HG02798 (cell line): ENCODE measurements around the gene PITPNB.

ENCODE experiments used
- ATAC-seq: cut with Tn5 transposase; IDR thresholded peaks from one replicate; pipeline ENCODE4 v1.9.1; 2021; ENCODE audit warnings: mild to moderate bottlenecking; ENCODE audit not compliant: unreplicated experiment, poor library complexity

The PITPNB gene

DNA sequence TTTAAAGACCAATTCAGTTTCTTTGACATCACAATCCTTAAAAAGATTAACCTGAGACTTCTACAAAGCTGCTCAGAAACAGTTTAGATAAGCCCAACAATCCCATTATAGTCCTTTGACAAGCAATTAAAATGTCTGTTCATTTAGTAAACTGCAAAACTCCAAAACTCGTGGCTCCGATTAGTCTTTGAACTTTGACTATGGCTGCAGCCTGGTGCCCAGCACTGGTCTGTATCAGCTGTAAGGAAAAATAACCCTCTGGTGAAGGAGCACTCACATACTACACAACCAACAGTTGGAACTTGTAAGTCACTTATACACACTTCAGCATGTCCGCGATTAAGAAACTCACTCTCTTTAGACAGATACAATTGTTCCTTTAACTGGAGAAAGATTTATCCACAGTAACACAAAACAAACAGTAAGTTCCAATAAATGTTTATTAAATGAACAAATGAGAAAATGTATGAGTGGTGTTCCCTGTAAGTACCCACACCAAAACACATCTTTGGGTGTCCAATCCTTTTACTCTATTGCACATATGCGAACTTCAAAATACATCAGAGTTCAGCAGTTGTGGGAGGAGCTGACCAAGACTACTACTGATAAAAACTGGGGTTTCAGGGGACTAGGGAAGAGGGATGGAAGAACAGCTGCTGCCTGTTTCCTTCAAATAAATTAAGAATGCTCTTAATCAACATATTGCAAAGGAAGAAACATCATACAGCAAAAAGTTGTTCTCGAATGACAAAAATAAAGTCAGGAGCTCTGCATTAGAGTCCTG lies 36.4 kb downstream of the PITPNB start:
- ATAC-seq, result no peak

DNA sequence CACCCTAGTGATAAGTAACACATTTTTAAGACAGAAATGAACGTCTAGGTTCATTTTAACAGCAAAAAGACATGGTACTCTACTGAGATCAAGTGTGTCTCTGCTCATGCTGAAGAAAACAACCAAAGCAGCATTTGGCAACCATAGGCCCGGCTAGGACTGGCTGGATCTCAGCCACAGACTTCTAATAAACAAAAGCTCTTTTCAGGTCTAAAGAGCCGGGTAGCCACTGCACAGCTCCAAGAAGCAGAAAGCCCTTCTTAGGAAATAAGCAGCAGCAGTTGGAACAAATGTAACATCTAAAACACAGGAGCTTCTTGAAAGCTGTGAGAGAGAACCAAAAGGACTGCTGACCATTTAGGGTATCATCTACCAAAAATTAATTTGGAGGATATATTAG lies 37.6 kb downstream of the PITPNB start:
- no peak for ATAC-seq

DNA sequence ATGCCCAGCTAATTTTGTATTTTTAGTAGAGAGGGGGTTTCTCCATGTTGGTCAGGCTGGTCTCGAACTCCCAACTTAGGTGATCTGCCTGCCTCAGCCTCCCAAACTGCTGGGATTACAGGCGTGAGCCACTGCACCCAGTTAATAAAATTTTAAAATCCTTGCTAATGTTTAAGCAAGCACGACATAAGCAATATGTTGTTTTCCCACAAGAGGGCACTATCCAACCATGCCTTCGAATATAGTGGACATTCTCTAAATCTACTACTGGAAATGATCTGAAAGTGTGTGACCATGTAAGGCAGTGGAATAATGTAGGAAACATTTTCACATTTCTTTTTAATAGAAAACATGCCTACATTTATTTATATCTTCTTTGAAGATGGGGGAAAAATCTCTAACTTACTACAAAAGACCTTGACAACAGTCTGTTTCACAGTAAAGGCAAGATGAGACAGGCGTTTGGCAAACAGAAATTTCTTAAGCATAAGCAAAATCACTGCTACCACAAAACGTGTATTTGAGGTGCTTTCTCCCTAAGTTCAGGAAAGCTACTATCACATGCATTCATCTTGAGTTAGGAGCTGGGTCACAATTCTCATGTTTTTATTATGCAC lies 38.2 kb downstream of the PITPNB start:
- no peak for ATAC-seq

DNA sequence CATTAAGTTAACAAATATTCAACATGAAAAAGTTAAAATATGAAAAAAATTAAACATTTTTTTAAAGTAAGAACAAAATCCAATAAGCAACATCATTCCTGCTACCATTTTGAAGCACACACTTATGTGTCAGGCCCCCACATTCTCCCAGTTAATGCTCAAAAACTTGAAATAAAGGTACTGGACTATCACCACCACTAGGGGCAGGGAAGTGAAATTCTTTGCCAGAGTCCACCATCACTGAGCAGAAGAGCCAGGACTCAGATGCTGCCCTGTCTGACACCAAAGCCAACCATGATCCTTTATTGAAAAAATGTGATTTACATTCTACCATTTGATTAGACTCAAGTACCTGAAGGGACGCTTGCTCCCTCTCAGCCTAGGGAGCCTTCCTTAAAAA lies 39.1 kb downstream of the PITPNB start:
- no peak for ATAC-seq

DNA sequence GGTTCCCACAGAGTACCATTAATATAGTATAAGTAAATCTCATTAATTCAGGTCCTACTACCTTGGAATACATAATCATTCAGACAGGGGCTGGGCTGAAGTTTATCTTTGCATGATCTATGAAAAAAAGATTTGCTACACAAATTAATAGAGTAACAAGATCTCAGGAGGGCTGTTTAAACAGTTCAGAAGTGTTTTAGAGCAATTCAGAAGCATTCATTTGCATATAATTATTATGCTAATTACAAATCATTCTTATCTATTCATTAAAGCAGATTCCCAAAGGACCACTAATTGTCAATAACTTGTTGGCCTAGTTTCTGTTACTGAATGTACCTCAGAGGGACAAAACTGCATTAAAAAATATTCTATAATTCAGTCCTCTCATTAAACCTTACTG lies 40.5 kb downstream of the PITPNB start:
- ATAC-seq, result no peak

DNA sequence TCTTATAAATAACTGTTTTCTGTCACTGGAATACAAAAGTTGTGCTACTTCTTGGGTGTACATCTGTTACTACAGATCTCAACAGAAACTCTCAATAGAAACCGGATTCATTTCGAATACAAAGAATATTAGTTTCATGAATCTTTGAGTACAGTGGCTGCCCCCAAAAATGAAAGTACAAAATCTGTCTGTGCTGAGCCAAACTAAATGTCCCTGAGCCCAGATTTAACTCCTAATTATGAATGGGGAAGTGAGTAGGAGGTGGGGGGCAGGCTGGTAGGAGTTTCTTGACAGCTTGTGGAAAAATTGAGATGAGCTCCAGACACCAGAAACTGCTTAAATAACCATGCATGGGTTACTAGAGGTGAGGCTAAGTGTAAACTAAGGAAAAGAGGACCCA lies 41.6 kb downstream of the PITPNB start:
- no peak for ATAC-seq

DNA sequence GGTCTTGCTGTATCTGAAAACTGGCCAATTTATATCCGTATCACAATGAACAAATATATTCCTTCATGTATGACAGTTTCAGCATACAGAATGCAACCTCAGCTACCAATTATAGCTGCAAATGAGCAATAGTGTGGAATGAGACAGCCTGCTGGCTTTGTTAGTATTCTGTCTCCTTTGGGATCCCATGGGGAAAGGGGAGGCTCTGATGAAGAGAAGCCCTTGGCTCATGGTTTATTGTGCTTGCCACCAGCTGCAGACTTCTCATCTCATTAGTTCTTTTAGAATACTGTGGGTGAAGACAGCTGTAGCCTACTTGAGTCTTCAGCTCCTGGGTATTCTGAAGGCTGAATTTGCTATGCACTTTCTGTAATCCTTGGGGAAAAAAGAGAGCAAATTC lies 42.4 kb downstream of the PITPNB start:
- no peak for ATAC-seq

DNA sequence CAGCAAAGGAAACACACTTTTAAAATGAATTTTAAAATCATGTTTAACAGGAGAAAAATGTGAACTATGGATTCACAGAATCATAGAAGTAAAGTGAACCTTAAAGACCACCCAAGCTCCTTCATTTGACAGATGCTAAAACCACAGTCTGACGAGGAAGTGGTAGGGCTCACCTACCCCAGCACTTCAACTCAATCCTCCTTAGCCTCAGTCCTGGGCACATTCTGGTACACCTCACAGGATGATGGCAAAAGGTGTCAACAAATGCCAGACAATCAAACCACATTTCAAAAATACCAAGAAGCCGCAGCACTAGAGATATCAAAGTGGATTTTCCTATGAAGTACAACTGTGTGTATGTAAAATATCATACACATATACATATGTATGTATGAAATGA lies 43.1 kb downstream of the PITPNB start:
- no peak for ATAC-seq

DNA sequence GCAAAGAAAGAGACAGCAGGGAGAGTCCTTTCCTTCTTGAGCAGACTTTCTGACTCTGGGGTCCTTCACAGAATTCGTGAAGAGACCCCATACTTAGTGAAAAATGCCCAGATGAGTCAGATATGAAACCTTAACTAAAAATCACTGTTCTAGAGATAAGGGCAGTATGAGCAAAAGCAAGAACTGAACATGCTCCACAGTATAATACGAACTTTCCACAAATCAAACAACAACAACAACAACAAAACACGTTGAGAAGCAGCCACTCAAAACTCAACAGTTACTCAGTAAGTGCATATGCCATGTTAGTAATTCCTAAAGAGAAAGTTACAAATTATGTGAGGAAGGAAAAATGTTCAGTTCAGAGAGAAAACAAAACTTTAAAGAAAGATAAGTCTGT lies 44.3 kb downstream of the PITPNB start:
- ATAC-seq, result no peak

DNA sequence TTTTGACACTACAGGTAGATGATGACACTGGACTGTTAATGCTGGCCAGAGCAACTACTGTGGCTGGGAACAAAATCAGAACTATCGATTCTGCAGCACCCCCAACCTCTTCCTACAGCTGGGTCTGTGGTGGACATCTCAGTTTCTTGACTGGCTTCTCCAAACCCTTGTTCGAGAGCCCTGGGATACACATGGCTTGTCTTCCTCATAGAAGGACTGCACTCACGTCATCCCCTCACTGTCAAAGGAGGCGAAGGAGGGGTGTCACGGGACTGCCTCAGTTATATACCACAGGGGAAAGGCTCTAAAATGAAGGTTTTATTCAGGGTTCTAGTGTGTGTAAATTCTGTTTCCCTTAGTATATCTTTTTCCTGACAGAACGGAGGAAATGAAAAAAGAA lies 44.9 kb downstream of the PITPNB start:
- no peak for ATAC-seq

DNA sequence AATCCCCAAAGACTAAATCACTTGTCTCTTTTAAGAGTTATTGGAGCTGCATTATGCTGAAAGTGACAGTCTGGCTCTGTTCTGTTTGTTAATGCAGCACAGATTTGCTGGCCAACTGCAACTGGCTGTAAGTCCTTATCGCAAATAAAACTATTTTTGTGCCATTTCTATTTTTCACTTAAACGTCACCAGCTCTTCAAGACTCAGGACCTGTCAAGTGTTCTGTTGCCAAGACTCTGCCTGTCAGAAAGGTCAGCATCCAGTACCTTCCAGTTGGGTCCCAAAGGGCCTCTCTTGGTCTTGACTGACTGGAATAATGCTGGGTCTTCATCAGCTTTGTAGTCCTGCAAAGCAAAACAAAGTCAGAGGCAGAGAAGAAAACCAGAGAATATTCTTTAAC lies 45.6 kb downstream of the PITPNB start:
- no peak for ATAC-seq

DNA sequence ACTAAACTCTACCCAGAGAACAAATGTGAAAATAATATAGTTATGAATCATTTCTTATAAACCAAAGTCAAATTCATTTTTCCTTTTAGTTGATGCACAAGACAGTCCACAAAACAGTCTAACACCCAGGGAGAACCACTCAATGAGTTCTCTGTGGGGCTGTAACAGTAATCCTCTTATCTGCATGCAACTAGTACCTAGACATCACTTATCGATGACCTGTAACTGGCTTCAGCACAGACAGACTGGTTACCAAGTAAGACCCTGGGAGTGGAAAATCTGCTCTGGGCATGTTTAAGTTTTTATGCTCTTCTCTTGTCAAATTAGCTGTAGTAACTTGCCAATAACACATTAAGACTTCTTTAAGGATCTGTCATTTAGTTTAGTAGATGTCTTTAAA lies 46.6 kb downstream of the PITPNB start:
- no peak for ATAC-seq

DNA sequence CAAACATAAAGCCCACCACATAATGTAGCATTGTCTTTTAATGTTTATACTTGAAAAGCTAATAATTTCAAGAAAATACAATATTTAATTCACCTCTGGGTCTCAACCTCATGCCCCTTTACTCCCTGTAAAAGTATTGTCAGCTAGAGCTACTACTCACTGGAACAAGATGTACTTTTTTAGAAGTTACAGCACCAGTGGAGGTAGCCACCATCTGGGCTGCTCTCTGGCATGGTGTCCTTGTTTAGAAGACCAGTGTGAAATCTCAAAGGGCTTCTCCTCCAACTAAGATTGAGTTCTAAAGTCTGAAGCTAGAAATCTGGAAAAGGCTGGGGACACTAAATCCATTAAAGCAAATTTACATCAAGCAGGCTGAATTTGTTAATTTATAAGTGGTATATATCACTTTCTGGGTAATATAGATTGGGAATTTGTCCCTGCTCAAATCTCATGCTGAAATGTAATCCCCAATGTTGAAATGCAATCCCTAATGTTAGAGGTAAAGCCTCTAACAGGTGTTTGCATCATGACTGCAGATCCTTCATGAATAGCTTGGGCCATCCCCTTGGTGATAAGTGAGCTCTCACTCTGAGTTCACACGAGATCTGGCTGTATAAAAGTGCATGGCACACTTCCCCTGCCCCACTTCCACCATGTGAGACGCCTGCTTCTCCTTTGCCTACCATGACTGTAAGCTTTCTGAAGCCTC lies 47.6 kb downstream of the PITPNB start:
- no peak for ATAC-seq

DNA sequence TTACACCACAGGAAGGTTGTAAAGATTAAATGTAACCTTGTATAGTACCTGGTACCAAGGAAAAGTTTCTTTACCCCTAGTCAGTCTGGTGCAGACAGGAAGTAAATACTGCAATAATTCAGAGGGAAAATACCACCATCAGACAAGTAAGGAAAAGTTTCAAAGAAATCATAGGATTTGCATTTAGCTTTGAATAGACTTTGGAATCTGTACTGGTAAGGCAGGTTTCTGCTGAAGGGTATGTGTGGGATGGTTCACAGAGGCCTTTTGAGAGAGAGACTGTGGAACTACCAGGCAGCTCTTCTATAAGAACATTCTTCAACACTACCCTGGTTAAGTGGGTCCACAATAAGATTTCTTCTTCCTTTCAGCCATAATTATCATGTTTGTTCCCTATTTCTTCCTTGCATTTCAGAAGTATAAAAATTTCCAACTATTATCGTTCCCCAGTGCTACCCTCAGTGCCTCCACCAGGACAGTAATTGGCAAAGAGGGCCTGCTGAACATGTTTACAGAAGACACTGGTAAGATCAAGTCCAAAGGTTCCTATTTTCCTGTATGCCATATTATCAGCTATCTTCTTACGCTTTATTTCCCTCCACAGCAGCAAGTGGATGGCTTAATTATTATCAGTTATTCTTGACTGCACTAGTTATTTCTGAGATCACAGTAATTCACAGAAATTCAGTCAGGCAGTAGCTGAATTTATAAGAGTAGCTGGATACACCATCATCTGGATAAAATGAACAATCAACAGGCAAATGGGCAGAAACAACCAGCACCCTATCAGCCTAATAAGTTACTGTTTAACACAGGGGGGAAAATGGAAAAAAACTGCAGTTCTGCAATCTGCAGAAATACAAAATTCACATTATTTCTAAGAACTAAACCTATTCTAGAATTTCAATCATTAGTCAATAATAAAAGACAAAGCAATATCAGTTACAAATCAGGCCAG lies 48.5 kb downstream of the PITPNB start:
- ATAC-seq, result no peak

DNA sequence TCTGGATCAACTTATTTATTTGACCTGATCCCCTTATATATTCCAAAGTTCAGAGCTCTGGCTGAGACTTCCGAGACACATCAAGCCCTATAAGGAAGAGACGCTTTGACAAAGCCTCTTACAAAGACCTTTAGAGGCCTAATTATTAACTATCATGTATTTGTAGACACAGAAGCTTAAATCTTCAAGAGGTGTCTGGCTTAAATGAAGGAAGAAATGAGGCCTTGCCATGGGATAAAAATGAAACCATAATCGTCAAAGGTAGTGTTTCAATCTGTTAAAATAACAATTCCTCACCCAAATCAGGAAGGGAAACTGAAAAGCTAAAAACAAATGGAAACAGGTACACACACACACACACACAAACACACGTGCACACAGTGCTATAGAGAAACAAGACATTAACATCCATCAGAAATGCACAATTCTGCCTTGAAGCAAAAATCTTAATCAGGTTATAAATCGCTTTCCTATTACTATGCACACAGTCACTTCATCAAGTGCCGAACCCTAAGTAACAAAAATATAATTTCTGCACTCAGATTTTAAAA lies 50.2 kb downstream of the PITPNB start:
- ATAC-seq, result no peak

DNA sequence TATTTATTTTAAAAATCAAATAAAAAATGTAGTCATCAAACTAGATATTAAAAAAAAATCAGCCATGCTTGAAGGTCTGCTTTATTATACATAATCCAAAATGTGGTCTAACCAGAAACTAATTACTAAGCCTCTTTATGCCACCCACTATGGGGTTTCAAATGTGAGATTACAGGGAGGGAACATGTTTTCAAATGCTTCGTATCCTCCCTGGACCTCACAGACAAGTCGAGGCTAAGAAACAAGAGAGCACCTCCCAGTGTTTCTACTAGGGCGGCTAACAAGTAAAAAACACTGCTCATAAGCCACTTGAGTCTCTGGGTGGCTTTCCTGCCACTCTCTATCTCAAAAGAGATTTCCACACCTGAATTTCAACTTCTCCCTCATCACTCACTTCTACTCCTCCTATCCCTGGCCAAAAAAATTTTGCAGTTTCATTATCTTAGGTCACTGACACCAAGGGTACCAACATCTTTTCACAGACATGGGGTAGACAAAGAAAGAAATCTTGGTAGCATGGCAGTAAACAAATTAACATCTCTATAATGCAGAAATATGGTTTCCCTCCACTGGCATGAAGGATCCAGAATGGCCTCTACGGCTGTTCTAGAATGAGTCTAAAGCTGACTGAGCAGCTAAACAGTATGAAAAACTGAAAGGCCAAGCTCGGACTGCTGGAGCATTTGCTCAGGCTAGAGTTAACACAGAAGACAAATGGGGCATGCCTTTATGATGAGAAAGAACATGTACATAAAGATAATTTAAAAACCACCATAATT lies 50.9 kb downstream of the PITPNB start:
- no peak for ATAC-seq

DNA sequence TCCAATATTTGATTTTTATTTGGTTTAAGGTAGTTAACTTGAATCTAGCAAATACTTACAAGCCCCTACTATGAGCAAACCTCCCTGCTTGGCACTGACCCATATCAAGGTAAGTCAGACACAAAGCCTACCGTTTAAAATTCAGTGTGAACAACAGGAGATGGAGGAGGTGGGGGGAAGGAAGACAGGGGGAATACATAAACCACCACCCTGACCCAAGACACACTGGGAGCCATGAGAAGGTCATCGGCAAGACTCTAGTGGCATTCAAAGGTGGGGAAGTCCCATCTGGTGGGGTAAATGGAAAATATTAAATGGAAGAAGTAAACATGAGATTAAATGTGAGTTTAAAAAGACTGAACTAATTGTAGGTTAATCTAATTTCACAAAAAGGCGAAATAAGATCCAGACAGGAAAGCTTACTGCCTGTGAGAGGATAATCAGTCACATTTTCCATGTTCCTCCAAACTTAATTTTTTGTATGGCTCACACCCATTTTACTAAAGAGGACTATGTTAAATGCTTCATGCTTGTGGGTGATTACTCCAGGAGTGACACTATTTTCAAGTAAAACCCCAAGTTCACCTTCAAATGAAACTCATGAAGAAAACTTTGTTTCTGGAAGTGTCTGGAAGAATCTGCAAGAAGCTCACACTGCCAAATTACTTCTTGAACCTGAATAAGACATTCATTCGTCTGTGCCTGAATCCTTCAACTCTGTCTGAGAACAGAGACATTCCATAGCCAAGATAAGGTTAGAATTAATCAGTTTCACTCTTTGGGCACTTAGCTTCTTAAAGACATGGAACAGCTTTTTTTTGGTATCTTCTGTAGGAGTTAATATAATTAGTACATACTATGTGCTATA lies 51.7 kb downstream of the PITPNB start:
- ATAC-seq, result no peak
